Right renal pelvis (tissue), 4 donors: ENCODE measurements around the gene KIF13A. TPM values are rescaled to one million over a fixed set of nuclear protein-coding genes. Genes with fewer than 3 reads are reported as not detected.
"Not testable (repeated sequence)": the region's sequence is repeated elsewhere in the genome, so short reads cannot be mapped to it uniquely, and the experiment has no call there.

Source experiments
- DNase-seq, 4 donors: peaks; one replicate each; pipeline ENCODE4 v3.0.0-alpha.2; 2013; ENCODE audit warnings: low read depth in 4 of 4, low spot score in 3 of 4, missing footprints in 1 of 4
- polyA plus RNA-seq, 4 donors: library from polyadenylated mRNA; unstranded; fragments of 120-200 nt; gene quantifications; one replicate each; pipeline ENCODE4 v1.2.1, GENCODE V29; 2013; ENCODE audit not compliant: insufficient read length in 4 of 4

Gene KIF13A
- polyA plus RNA-seq, 4 donors: 33.4 to 41.3 (median 37.6) TPM

- DNase-seq: no peak
These were observed 108.7 kb downstream of the KIF13A start for GRCh38 chr6:17878734-17879133.

- no peak for DNase-seq
These were observed 109.5 kb downstream of the KIF13A start for GRCh38 chr6:17877895-17878440.

DNA sequence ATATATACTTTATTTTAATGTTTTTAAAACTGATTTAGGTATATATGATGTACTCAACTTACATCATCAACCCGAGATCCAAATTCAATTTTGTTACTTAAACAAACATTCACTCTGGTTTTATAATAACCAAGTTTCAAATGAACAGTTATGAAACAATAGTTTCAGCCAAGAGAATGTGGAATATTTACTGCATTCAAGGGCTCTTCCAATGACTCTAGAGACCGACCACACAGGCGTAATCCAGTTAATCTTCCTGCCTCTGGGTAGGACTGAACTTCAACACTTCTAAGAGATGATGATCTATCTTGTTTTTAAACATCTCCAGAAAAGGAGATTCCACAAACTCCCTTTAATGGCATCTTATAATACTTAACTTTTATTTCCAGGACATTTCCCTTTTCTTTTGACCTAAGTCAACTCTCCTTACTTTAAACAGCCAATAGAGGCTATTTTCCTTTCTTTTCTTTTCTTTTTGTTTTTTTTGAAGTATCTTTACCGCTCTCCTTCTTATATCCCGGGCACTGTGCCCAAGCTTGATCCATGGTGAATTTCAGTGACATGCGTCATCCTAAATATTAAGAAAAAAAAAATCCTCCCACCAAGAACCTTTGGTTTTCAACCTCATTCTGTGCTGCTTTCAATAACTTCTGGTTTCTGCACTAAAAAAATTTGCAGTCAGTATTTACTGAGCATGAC, 110.1 kb downstream of the KIF13A start:
- DNase-seq: no peak

- DNase-seq: no peak
These were observed 112.7 kb downstream of the KIF13A start for GRCh38 chr6:17874753-17875152.

DNA sequence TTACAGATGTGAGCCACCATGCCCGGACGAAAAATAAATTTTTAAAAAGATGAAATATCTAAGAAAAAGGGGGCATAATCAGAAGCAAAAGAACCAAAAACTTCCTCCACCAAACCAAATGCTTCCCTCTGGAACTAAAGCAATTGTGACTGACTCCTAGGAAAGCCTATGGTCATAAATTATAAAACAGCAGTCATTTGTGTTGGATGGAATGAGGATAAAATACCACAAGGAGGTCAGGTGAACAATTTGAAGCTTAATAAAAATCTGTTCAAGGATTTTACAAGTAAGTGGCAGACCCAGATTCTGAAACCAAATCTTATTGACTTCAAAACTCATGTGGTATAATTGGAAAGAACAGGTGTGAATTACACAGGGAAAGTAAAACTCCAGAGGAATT, 114.5 kb downstream of the KIF13A start:
- no peak for DNase-seq

DNA sequence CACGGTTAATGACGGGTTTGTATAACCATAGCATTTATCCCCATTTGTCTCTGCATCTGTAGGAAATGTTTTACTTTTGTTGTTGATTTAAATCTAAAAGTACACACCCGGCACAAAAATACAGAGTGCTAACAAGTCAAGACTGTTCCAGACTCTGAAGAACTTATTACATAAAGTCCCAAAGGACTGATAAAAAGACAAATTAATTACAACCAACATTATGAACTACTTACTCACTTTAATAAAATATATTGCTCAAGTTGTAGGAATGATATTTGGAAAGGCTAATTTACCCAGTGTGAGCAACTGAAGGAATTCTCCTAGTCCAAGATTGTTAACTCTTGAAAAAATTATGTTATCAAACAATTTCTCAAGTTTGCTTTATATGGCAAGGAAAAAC, 115.6 kb downstream of the KIF13A start:
- no peak for DNase-seq

DNA sequence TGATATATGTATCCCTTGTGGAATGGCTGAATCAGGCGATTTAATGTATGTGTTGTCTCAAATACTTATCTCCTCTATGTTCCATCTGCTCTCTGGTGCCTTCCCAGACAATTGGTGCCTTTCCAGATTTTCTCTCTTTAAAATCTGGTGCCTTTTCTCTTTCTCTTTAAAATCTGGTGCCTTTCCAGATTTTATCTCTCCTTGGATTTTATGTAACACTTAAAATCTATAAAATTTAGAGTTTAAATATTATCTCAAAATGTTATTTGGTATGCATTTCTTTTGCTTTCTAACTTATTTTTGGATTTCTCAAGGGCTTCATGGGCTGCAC, 116.3 kb downstream of the KIF13A start:
- DNase-seq: no peak

GRCh38 chr6:17870300-17871188, 116.9 kb downstream of the KIF13A start:
- DNase-seq: no peak

DNA sequence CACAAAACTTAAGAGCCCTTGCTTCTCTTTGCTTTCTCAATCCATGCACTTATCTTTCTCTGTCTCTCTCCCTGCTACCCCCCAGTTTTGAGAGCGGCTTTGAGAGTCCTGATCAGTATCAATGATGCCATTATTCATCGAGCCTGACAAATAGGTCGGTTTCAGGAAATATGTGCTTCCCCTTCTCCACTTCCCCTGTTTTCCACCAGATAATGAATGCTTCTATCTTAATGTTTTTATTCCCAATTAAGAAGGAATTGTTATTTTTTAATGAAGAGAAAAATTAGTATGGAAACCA, 117.7 kb downstream of the KIF13A start:
- no peak for DNase-seq

DNA sequence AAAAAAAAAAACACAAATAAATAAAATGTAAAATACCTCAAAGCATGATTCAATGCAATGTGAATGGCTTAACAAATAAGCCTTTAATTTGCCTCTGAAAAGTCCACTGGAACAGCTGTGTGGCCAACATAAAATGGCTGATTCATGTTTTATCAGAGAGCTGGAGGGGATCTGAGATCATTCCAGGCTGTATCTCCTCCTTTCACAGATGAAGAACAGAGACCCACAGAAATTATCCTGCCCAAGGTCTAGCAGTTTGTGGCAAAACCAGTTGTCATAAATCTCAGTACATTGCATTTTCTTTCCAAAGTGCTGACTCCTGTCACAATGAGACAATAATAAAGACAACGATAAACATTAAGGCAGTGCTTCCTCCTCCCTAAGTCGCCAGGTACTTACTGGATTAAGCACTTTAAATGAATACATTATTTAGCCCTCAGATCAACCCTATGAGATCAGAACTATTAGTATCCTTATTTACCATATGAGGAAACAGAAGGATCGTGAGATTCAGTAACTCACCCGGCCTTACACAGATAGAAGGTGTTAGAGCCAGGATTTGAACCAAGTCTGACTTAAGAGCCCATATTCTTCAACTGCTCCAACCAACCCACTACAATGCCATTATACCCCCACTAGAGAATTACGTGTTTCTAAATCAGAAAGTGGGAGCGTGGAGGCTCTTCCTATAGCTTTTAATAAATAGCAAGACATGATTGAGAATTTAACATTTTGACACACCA, 118.3 kb downstream of the KIF13A start:
- no peak for DNase-seq

DNA sequence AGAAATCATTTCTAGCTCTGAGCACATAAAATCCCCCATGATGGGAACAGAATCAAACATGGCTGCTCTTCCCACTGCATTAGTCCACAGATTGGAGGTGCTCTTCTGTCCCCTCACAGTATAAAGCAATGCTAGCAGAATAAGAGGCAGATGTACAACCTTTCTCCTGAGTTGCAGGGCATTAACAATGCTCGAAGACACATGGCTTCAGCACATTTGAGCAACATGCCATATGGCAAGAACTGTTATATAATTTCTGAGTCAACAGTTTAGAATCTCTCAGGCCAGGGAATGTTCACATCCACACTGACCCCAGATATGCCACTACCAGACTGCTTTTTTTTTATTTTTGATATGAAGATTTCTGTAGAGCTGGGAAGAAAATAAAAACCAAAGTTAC, 119.6 kb downstream of the KIF13A start:
- DNase-seq: no peak

DNA sequence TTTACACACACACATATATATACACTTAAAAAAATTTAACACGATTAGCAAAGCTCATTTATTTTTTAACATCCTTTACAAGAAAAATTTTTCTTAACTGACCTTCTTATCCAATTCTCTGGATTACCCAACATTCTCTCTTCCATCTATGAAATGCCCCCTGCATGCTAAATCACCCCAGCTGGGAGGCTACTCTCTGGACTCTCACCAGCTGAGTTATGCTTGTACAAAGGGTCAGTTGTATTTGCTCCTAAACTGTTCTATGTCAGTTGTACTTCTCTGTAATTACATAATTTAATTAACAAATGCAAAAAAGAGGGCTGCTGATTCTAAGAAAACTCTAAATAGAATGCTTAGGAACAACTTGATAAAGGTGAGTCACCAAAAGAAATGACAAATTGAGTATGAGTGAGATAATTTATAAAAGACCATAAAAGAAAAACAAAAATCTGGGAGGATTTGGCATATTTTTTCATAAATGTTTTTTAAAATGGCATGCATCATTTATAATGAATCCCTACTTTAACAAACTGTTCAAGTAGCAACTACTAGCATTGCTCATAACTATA, 120.5 kb downstream of the KIF13A start:
- no peak for DNase-seq

GRCh38 chr6:17865798-17866725, 121.4 kb downstream of the KIF13A start:
- DNase-seq: no peak

DNA sequence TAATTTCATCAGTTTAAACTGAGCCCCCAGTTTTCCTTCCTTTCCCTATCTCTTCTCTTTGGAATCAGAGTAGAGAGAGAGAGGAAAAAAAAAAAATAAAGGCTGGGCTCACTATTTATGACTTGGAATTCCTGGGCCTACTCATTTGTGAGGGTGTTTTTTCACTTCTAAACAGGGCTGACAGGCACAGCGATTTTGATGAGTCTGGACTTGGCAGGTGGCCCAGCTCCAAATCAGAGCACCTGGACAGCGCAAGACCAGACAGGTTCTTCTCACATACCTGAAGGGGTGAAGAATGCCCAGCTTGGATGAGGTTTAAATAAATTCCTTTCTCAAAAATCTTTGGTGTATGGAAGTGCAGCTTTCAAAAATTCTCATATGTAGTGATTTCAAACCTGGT, 122.2 kb downstream of the KIF13A start:
- no peak for DNase-seq

DNA sequence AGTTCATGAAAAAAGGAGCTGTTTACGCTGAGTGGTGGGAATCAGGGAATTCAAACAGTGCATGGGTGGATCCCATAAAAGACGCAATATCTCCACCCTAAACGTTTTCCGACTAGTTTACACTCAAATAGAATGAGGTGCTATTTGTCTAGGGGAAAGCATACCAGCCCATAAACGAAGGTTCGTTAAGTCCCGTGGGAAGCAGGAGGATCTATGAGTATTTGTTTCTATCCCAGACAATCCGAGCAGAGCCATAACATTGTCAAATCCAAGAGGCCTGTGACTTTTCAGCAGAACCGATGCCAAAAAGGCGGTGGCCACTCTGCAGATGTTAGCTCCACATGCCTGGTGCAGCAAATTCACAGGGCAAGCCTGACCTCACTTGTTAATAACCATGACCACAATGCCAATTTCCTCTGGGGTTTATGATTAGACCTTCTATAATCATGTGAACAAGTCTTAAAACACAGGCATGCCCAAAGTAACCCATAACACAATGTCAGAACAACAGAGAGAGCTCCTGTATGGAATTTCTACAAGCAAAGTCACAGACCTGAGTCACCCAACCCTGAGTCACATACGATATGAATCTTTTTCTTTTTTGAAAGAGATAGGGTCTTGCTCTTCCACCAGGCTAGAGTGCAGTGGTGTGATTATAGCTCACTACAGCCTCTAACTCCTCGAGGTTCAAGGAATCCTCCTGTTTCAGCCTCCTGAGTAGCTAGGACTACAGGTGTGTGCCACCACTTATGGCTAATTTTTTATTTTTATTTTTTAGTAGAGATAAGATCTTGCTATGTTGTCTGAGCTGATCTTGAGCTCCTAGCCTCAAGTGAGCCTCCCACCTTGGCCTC, 123.3 kb downstream of the KIF13A start:
- DNase-seq: no peak

- no peak for DNase-seq
These were observed 126.1 kb downstream of the KIF13A start for GRCh38 chr6:17861361-17861760.

GRCh38 chr6:17859846-17860245, 127.6 kb downstream of the KIF13A start:
- DNase-seq: no peak

DNA sequence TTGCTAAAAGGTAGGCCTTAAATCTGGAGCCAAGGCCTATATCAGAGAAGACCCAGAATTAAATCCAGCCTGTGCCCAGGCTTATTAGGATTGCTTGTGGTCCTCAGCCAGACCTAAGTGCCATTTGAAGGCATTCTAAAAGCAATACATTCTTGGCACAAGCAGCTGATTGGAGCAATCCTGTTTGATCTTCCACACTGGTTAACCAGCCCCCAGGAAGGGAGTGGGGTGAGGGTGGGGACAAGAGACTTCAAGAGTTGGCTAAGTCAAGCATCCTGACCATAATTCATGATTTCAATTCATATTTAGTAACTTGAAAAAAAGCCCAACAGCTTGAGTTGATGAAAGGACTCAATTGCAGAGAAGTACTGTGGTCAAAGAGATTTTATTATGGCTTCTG, 128.9 kb downstream of the KIF13A start:
- no peak for DNase-seq

DNA sequence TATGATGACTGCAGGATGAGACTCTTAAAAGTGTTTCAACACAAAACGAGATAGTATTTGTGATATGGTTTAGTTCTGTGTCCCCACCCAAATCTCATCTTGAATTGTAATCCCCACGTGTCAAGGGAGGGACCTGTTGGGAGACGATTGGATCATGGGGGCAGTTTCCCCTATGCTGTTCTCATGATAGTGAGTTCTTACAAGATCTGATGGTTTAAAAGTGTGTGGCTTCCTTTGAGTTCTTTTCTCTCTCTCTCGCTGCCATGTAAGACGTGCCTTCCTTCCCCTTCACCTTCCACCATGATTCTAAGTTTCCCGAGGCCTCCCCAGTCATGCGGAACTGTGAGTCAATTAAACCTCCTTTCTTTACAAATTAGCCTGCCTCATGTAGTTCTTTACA, 130.2 kb downstream of the KIF13A start:
- DNase-seq: not testable (repeated sequence)
